DOHH2 (cell line): ENCODE results near the gene SLC9A7.

ENCODE experiments used
- EZH2phosphoT487 ChIP-seq: fragments of 200-600 bp; sonication (generic); IDR thresholded peaks from 2 replicates; pipeline ENCODE4 v1.6.1; 2017; ENCODE audit warnings: borderline replicate concordance, mild to moderate bottlenecking, antibody characterized with exemption, low read length, moderate library complexity, mixed read lengths
- TF ChIP-seq, protein P1 (sequence below): fragments of 200-600 bp; sonication (generic); IDR thresholded peaks from one replicate; pipeline ENCODE4 v1.5.1; 2014; ENCODE audit warnings: antibody characterized with exemption, mild to moderate bottlenecking, low read depth, low read length; ENCODE audit not compliant: poor library complexity, severe bottlenecking

- TF ChIP-seq, protein P1, sequence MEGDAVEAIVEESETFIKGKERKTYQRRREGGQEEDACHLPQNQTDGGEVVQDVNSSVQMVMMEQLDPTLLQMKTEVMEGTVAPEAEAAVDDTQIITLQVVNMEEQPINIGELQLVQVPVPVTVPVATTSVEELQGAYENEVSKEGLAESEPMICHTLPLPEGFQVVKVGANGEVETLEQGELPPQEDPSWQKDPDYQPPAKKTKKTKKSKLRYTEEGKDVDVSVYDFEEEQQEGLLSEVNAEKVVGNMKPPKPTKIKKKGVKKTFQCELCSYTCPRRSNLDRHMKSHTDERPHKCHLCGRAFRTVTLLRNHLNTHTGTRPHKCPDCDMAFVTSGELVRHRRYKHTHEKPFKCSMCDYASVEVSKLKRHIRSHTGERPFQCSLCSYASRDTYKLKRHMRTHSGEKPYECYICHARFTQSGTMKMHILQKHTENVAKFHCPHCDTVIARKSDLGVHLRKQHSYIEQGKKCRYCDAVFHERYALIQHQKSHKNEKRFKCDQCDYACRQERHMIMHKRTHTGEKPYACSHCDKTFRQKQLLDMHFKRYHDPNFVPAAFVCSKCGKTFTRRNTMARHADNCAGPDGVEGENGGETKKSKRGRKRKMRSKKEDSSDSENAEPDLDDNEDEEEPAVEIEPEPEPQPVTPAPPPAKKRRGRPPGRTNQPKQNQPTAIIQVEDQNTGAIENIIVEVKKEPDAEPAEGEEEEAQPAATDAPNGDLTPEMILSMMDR: no peak
- TF ChIP-seq EZH2phosphoT487: no peak
These were observed 85.1 kb downstream of the SLC9A7 start for GRCh38 chrX:46673620-46674359.
